ENCODE measurements around the gene AGPAT1. TPM values are rescaled to one million over a fixed set of nuclear protein-coding genes. Genes with fewer than 3 reads are reported as not detected.

AGPAT1 gene
- total and polyA plus RNA-seq, 2 of the 13 experiments (the other 11 are each of a cell fraction or from before 2014, with no cell fraction given) = 51.3 to 139 TPM

DNA sequence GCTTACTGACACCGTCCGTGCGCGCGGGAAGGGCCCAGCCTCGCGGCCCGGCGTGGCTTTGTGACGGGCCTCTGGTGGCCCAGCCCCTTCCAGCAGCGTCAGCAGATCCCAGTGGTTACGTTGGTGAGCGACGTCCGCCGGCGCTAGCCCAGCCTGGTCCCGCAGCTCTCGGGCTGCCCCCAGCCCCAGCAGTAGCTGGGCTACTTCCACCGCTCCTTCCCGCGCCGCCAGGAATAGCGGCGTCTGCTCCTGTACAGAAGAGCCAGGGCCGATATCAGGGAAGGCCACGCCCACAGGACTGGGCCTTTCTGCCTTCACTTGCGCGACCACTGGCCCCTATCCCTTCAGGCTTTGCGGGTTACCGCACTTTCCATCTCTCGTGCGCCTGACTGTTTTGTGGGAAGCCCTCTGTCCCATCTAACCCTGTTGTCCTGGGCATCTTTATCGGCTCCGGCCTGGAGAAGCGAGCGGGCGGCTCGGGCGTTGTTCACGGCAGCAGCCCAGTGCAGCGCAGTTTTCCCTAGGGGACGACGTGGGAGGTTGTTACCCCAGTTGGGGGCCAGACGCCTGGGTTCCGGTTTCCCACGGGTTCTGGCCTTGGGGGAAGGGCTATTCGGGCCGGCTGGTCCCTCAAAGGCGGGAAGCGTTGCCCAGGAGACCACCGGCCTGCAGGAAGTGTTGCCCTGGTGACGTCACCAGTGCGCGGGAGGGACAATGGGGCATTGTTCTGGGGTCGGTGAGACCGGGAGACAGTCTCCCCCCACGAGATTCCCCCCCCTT, 20.2 kb upstream of the AGPAT1 start (continued):
- TF ChIP-seq, protein P1, sequence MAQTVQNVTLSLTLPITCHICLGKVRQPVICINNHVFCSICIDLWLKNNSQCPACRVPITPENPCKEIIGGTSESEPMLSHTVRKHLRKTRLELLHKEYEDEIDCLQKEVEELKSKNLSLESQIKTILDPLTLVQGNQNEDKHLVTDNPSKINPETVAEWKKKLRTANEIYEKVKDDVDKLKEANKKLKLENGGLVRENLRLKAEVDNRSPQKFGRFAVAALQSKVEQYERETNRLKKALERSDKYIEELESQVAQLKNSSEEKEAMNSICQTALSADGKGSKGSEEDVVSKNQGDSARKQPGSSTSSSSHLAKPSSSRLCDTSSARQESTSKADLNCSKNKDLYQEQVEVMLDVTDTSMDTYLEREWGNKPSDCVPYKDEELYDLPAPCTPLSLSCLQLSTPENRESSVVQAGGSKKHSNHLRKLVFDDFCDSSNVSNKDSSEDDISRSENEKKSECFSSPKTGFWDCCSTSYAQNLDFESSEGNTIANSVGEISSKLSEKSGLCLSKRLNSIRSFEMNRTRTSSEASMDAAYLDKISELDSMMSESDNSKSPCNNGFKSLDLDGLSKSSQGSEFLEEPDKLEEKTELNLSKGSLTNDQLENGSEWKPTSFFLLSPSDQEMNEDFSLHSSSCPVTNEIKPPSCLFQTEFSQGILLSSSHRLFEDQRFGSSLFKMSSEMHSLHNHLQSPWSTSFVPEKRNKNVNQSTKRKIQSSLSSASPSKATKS (CRISPR knock-in tag; IDR thresholded peaks at IDR 0.05) = no peak; the same call in 1 of the 2 replicates
- TF ChIP-seq TBL1XR1 (IDR thresholded peaks at IDR 0.05; ENCODE audit: borderline replicate concordance, low read length, partially characterized antibody) (peak; percentile 66), ZFAT (CRISPR knock-in tag; conservative IDR thresholded peaks at IDR 0.05) (0 out of 2 replicates have a peak, but pooled peaks have one; percentile 68), HOXA9 (CRISPR knock-in tag; IDR thresholded peaks at IDR 0.05; ENCODE audit: borderline replicate concordance) (no peak), ETV5 (CRISPR knock-in tag; IDR thresholded peaks at IDR 0.05; ENCODE audit: borderline replicate concordance) (peak; percentile 77), ZFP37 (CRISPR knock-in tag; IDR thresholded peaks at IDR 0.05; ENCODE audit: borderline replicate concordance) (no peak), ZNF282 (IDR thresholded peaks at IDR 0.05; ENCODE audit: partially characterized antibody) (no peak), SAFB2 (CRISPR knock-in tag; IDR thresholded peaks at IDR 0.05; ENCODE audit: borderline replicate concordance, low read depth) (peak; percentile 80; the same call in 1 of the 2 replicates), ZNF850 (CRISPR knock-in tag; conservative IDR thresholded peaks at IDR 0.05) (no peak; the same call in 1 of the 2 replicates), ARNT (IDR thresholded peaks at IDR 0.05) (no peak), SIN3B (IDR thresholded peaks at IDR 0.05; ENCODE audit: low read length) (no peak), PHF21A (CRISPR knock-in tag; IDR thresholded peaks at IDR 0.05) (peak; percentile 69; the same call in 1 of the 2 replicates), FOXJ3 (CRISPR knock-in tag; IDR thresholded peaks at IDR 0.05; ENCODE audit: borderline replicate concordance) (no peak; the same call in none of the 2 replicates), MEF2D (CRISPR knock-in tag; IDR thresholded peaks at IDR 0.05) (peak; percentile 78; the same call in 1 of the 2 replicates), ZNF546 (CRISPR knock-in tag; conservative IDR thresholded peaks at IDR 0.05) (peak; percentile 88; the same call in 1 of the 2 replicates), TAF1 (CRISPR knock-in tag; IDR thresholded peaks at IDR 0.05) (peak; percentile 83), ZNF749 (CRISPR knock-in tag; IDR thresholded peaks at IDR 0.05; ENCODE audit: borderline replicate concordance) (peak; percentile 94; the same call in 1 of the 2 replicates), ZNF10 (CRISPR knock-in tag; IDR thresholded peaks at IDR 0.05; ENCODE audit: borderline replicate concordance, low read depth) (no peak), FOXM1 (CRISPR knock-in tag; IDR thresholded peaks at IDR 0.05) (no peak), SNRNP70 (IDR thresholded peaks at IDR 0.05; ENCODE audit: low read depth, low read length) (no peak), CHCHD3 (CRISPR knock-in tag; IDR thresholded peaks at IDR 0.05) (no peak), SRSF1 (optimal IDR thresholded peaks at IDR 0.05; ENCODE audit: low read depth, low read length) (no peak)
- TF ChIP-seq, protein P2, sequence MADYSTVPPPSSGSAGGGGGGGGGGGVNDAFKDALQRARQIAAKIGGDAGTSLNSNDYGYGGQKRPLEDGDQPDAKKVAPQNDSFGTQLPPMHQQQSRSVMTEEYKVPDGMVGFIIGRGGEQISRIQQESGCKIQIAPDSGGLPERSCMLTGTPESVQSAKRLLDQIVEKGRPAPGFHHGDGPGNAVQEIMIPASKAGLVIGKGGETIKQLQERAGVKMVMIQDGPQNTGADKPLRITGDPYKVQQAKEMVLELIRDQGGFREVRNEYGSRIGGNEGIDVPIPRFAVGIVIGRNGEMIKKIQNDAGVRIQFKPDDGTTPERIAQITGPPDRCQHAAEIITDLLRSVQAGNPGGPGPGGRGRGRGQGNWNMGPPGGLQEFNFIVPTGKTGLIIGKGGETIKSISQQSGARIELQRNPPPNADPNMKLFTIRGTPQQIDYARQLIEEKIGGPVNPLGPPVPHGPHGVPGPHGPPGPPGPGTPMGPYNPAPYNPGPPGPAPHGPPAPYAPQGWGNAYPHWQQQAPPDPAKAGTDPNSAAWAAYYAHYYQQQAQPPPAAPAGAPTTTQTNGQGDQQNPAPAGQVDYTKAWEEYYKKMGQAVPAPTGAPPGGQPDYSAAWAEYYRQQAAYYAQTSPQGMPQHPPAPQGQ (CRISPR knock-in tag; IDR thresholded peaks at IDR 0.05; ENCODE audit: borderline replicate concordance) = no peak
- TF ChIP-seq, protein P3, sequence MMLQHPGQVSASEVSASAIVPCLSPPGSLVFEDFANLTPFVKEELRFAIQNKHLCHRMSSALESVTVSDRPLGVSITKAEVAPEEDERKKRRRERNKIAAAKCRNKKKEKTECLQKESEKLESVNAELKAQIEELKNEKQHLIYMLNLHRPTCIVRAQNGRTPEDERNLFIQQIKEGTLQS (CRISPR knock-in tag; IDR thresholded peaks at IDR 0.05) = peak; percentile 89
- TF ChIP-seq, protein P4, sequence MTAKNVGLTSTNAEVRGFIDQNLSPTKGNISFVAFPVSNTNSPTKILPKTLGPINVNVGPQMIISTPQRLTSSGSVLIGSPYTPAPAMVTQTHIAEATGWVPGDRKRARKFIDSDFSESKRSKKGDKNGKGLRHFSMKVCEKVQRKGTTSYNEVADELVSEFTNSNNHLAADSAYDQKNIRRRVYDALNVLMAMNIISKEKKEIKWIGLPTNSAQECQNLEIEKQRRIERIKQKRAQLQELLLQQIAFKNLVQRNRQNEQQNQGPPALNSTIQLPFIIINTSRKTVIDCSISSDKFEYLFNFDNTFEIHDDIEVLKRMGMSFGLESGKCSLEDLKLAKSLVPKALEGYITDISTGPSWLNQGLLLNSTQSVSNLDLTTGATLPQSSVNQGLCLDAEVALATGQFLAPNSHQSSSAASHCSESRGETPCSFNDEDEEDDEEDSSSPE (CRISPR knock-in tag; IDR thresholded peaks at IDR 0.05) = peak; percentile 96
